Astrocyte (in vitro differentiated cells and primary cell): ENCODE measurements around the gene IL21R. TPM values are rescaled to one million over a fixed set of nuclear protein-coding genes. Genes with fewer than 3 reads are reported as not detected.

Experiments
- DNase-seq: peaks from one replicate; pipeline ENCODE4 v3.0.0-alpha.2; 2010; ENCODE audit warnings: low read depth
- FAIRE-seq: peaks from 2 replicates; lab custom pipeline; 2011; peaks lifted over from hg19 to GRCh38; lab: Jason Lieb, UNC
- H2AFZ ChIP-seq: 2 replicates; pipeline ENCODE4 v1.6.0; 2012; ENCODE audit warnings: low read depth, low read length, inconsistent platforms
- H3K27ac ChIP-seq: 2 replicates; pipeline ENCODE4 v1.5.1; 2011; ENCODE audit warnings: low read depth, low read length, inconsistent platforms
- H3K27me3 ChIP-seq: 2 replicates; pipeline ENCODE4 v1.6.0; 2011; ENCODE audit warnings: low read length, inconsistent platforms; ENCODE audit not compliant: insufficient read depth
- H3K36me3 ChIP-seq: 2 replicates; pipeline ENCODE4 v1.5.1; 2011; ENCODE audit warnings: low read length, inconsistent platforms; ENCODE audit not compliant: insufficient read depth
- H3K4me1 ChIP-seq: 2 replicates; pipeline ENCODE4 v1.5.1; 2011; ENCODE audit warnings: low read length, inconsistent platforms; ENCODE audit not compliant: insufficient read depth
- H3K4me2 ChIP-seq: 2 replicates; pipeline ENCODE4 v1.6.0; 2012; ENCODE audit warnings: low read length, inconsistent platforms
- H3K4me3 ChIP-seq: 2 replicates; pipeline ENCODE4 v1.5.1; 2011; ENCODE audit warnings: low read depth, mild to moderate bottlenecking, low read length, inconsistent platforms; ENCODE audit not compliant: insufficient read depth
- H3K79me2 ChIP-seq: 2 replicates; pipeline ENCODE4 v1.6.0; 2012; ENCODE audit warnings: mild to moderate bottlenecking, low read length, inconsistent platforms; ENCODE audit not compliant: insufficient read depth
- H3K9ac ChIP-seq: 2 replicates; pipeline ENCODE4 v1.6.0; 2012; ENCODE audit warnings: mild to moderate bottlenecking, low read length, inconsistent platforms
- H3K9me3 ChIP-seq: 2 replicates; pipeline ENCODE4 v1.5.1; 2012; ENCODE audit warnings: low read depth, mild to moderate bottlenecking, low read length, inconsistent platforms; ENCODE audit not compliant: insufficient read depth
- H4K20me1 ChIP-seq: 2 replicates; pipeline ENCODE4 v1.6.0; 2012; ENCODE audit warnings: low read length, inconsistent platforms; ENCODE audit not compliant: insufficient read depth
- H3K27ac Mint-ChIP-seq: one replicate; pipeline ENCODE4 v1.8.0; 2021; ENCODE audit warnings: mild to moderate bottlenecking, mixed read lengths; ENCODE audit not compliant: unreplicated experiment
- H3K27me3 Mint-ChIP-seq: one replicate; pipeline ENCODE4 v1.8.0; 2021; ENCODE audit warnings: low read depth, mixed read lengths; ENCODE audit not compliant: unreplicated experiment
- H3K36me3 Mint-ChIP-seq: one replicate; pipeline ENCODE4 v1.8.0; 2021; ENCODE audit warnings: low read depth, mixed read lengths; ENCODE audit not compliant: unreplicated experiment
- H3K4me1 Mint-ChIP-seq: one replicate; pipeline ENCODE4 v1.8.0; 2021; ENCODE audit warnings: low read depth, mixed read lengths; ENCODE audit not compliant: unreplicated experiment
- H3K4me3 Mint-ChIP-seq: one replicate; pipeline ENCODE4 v1.8.0; 2021; ENCODE audit warnings: mild to moderate bottlenecking, moderate library complexity, mixed read lengths; ENCODE audit not compliant: unreplicated experiment
- H3K9me3 Mint-ChIP-seq: one replicate; pipeline ENCODE4 v1.8.0; 2021; ENCODE audit warnings: mild to moderate bottlenecking, mixed read lengths; ENCODE audit not compliant: unreplicated experiment
- CTCF ChIP-seq: IDR thresholded peaks from 2 replicates; pipeline ENCODE4 v1.5.1; 2011; ENCODE audit warnings: low read depth, mild to moderate bottlenecking, inconsistent platforms, low read length, moderate library complexity; ENCODE audit not compliant: insufficient read depth
- EZH2 ChIP-seq: IDR thresholded peaks from 2 replicates; pipeline ENCODE4 v1.6.1; 2012; ENCODE audit warnings: mild to moderate bottlenecking, low read length, inconsistent platforms; ENCODE audit not compliant: insufficient read depth
- total RNA-seq: library from RNA; stranded (reverse); gene quantifications from 2 replicates; pipeline ENCODE4 v1.2.1, GENCODE V29; 2021

The IL21R gene
- total RNA-seq, 1 donor from 2014 or later, result 1.8 TPM

DNA sequence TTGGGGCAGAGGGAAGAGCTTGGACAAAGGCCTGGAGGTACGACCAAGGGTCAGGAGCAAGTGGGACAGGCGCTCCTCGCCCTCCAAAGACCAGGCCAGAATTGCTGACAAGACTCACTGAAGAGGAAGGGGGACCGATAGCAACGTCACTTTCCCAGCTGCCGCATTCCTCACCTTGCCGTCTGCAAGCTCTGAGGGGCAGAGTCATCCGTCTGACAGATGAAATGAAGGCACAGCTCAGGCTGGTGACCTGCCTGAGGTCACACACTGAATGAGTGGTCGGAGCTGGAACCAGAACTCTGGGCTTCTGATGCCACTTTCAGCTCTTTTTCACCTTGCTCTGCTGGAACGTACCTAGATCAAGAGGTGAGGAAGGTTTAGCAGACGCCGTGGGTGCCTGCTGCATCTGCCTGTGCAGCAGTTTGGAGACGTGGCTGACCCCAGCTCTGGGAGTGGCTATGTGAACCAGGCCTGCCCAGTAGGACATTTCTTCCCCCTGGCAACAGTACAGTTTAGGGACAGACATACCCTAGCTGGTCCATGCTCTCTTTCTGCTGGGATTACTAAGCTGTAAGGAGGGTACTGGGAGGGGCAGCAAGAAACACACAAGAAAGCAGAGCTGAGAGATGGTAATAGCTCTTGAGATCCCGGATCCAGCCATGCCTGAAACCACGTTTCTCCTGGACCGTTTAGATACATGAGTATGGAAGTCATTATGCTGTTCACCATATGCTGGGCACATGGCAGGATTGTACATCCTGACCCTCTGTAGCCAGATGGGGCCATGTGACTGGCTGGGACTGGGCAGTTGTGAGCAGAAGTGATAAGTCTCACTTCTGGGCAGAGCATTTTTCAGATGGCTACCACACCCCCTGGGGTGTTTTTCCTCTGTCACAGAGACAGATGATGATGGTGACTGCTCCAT is 50.9 kb downstream of the IL21R start:
- Mint-ChIP-seq H3K4me1 (peaks cover 3% of the 10 kb centered on the region), H3K27ac (peak overlapping the region; percentile 69), H3K27me3 (peaks cover 5% of the 10 kb centered on the region), H3K4me3 (no peak overlapping the region), H3K36me3 (no peaks in the 10 kb centered on the region), H3K9me3 (peaks cover 4% of the 10 kb centered on the region)
- H3K4me1 ChIP-seq, result peaks cover 7% of the 10 kb centered on the region
- TF ChIP-seq CTCF, result no peak
- TF ChIP-seq EZH2, result no peak
- H3K36me3 ChIP-seq, result no peaks in the 10 kb centered on the region
- H3K9me3 ChIP-seq, result no peaks in the 10 kb centered on the region
- H2AFZ ChIP-seq, result no peak overlapping the region
- no peaks in the 10 kb centered on the region for H4K20me1 ChIP-seq
- H3K4me3 ChIP-seq, result no peak overlapping the region
- H3K27me3 ChIP-seq, result no peaks in the 10 kb centered on the region
- no peak overlapping the region for H3K27ac ChIP-seq
- no peak overlapping the region for H3K9ac ChIP-seq
- DNase-seq (no peak), FAIRE-seq (no peak)
- no peaks in the 10 kb centered on the region for H3K79me2 ChIP-seq
- H3K4me2 ChIP-seq, result no peak overlapping the region

GRCh38 chr16:27453494-27453825 is 51.5 kb downstream of the IL21R start:
- H3K4me1 Mint-ChIP-seq, result peaks cover 6% of the 10 kb centered on the region

More at GRCh38 chr16:27453494-27453825, 51.5 kb downstream of the IL21R start:
- H4K20me1 ChIP-seq, result no peaks in the 10 kb centered on the region
- no peaks in the 10 kb centered on the region for H3K27me3 ChIP-seq
- TF ChIP-seq CTCF (no peak), EZH2 (no peak)
- no peak overlapping the region for H2AFZ ChIP-seq
- H3K36me3 ChIP-seq, result no peaks in the 10 kb centered on the region
- H3K27ac Mint-ChIP-seq, result no peak overlapping the region
- H3K4me1 ChIP-seq, result peaks cover 7% of the 10 kb centered on the region
- H3K27ac ChIP-seq, result no peak overlapping the region
- H3K27me3 Mint-ChIP-seq, result peaks cover 5% of the 10 kb centered on the region
- no peak for DNase-seq
- H3K4me2 ChIP-seq, result no peak overlapping the region
- no peak overlapping the region for H3K9ac ChIP-seq
- no peak for FAIRE-seq
- H3K36me3 Mint-ChIP-seq, result no peaks in the 10 kb centered on the region
- H3K9me3 Mint-ChIP-seq, result peaks cover 4% of the 10 kb centered on the region
- H3K79me2 ChIP-seq, result no peaks in the 10 kb centered on the region
- no peak overlapping the region for H3K4me3 ChIP-seq
- H3K9me3 ChIP-seq, result no peaks in the 10 kb centered on the region
- no peak overlapping the region for H3K4me3 Mint-ChIP-seq
